WTC11 (cell line): ENCODE measurements around the gene ZBTB7C. TPM values are rescaled to one million over a fixed set of nuclear protein-coding genes. Genes with fewer than 3 reads are reported as not detected.

Experiments
- ATAC-seq: fragments of 200-7000 bp; cut with Tn5 transposase; 2 replicates; pipeline ENCODE4 v1.10.0; 2021; ENCODE audit warnings: mild to moderate bottlenecking, moderate library complexity
- CTCF ChIA-PET: fragments of 300-600 bp; sonication (Branson Sonifier 250); formaldehyde crosslinking; loops from one replicate; lab custom pipeline; 2021; ENCODE audit warnings: antibody characterized with exemption; lab: Charles Lee
- POLR2A ChIA-PET: fragments of 350-600 bp; sonication (Branson Sonifier 250); formaldehyde crosslinking; loops from one replicate; lab custom pipeline; 2021; ENCODE audit warnings: antibody characterized with exemption; lab: Charles Lee
- DNase-seq: peaks from one replicate; pipeline ENCODE4 v3.0.0; 2021; ENCODE audit warnings: low spot score
- H3K27ac Mint-ChIP-seq: 2 replicates; pipeline ENCODE4 v1.8.0; 2021; ENCODE audit warnings: mixed read lengths
- H3K27me3 Mint-ChIP-seq: 2 replicates; pipeline ENCODE4 v1.8.0; 2021; ENCODE audit warnings: low read depth, mild to moderate bottlenecking, moderate library complexity, mixed read lengths
- H3K36me3 Mint-ChIP-seq: 2 replicates; pipeline ENCODE4 v1.8.0; 2021; ENCODE audit warnings: mixed read lengths
- H3K4me1 Mint-ChIP-seq: 2 replicates; pipeline ENCODE4 v1.8.0; 2022; ENCODE audit warnings: mixed read lengths
- H3K4me3 Mint-ChIP-seq: 2 replicates; pipeline ENCODE4 v1.8.0; 2021; ENCODE audit warnings: mild to moderate bottlenecking, moderate library complexity, mixed read lengths
- H3K9me3 Mint-ChIP-seq: 2 replicates; pipeline ENCODE4 v1.8.0; 2021; ENCODE audit warnings: mixed read lengths
- AR ChIP-seq: fragments of 250-450 bp; sonication (Bioruptor Pico); IDR thresholded peaks from 2 replicates; pipeline ENCODE4 v1.9.0; 2021; ENCODE audit warnings: mild to moderate bottlenecking
- CBFB ChIP-seq: sonication (generic); formaldehyde crosslinking; IDR thresholded peaks from 2 replicates; pipeline ENCODE4 v1.8.1; 2022; ENCODE audit warnings: mild to moderate bottlenecking, low read depth, missing genetic modification reagents
- E2F5 ChIP-seq: sonication (generic); formaldehyde crosslinking; IDR thresholded peaks from 2 replicates; pipeline ENCODE4 v1.8.1; 2022; ENCODE audit warnings: mild to moderate bottlenecking, moderate library complexity, missing genetic modification reagents
- EMX1 ChIP-seq: fragments of 250-450 bp; sonication (Bioruptor Pico); IDR thresholded peaks from 2 replicates; pipeline ENCODE4 v1.8.0; 2021; ENCODE audit warnings: mild to moderate bottlenecking
- ERG ChIP-seq: fragments of 250-450 bp; sonication (Bioruptor Pico); IDR thresholded peaks from 2 replicates; pipeline ENCODE4 v1.8.0; 2021; ENCODE audit warnings: mild to moderate bottlenecking
- FOXJ3 ChIP-seq: sonication (generic); formaldehyde crosslinking; IDR thresholded peaks from 2 replicates; pipeline ENCODE4 v1.9.0; 2021; ENCODE audit warnings: missing genetic modification reagents, mild to moderate bottlenecking, borderline replicate concordance
- FOXP1 ChIP-seq: sonication (generic); formaldehyde crosslinking; IDR thresholded peaks from 2 replicates; pipeline ENCODE4 v1.8.0; 2022; ENCODE audit warnings: missing genetic modification reagents, mild to moderate bottlenecking, moderate library complexity, borderline replicate concordance
- GRHL2 ChIP-seq: fragments of 250-450 bp; sonication (Bioruptor Pico); IDR thresholded peaks from 2 replicates; pipeline ENCODE4 v1.8.0; 2022; ENCODE audit warnings: mild to moderate bottlenecking, moderate library complexity; ENCODE audit not compliant: insufficient replicate concordance, severe bottlenecking
- GTF2I ChIP-seq: fragments of 250-450 bp; sonication (Bioruptor Pico); conservative IDR thresholded peaks from 2 replicates; pipeline ENCODE4 v1.4.0; 2021; ENCODE audit warnings: mild to moderate bottlenecking
- HMGA2 ChIP-seq: fragments of 250-450 bp; sonication (Bioruptor Pico); IDR thresholded peaks from 2 replicates; pipeline ENCODE4 v1.4.0; 2021; ENCODE audit warnings: mild to moderate bottlenecking, moderate library complexity
- KAT7 ChIP-seq: sonication (generic); formaldehyde crosslinking; IDR thresholded peaks from 2 replicates; pipeline ENCODE4 v1.8.1; 2023; ENCODE audit warnings: missing genetic modification reagents, mild to moderate bottlenecking, borderline replicate concordance
- SP1 ChIP-seq: sonication (generic); formaldehyde crosslinking; conservative IDR thresholded peaks from 2 replicates; pipeline ENCODE4 v1.8.1; 2022; ENCODE audit warnings: missing genetic modification reagents
- TEAD1 ChIP-seq: sonication (generic); formaldehyde crosslinking; IDR thresholded peaks from 2 replicates; pipeline ENCODE4 v1.8.0; 2022; ENCODE audit warnings: mild to moderate bottlenecking, missing genetic modification reagents
- TP53 ChIP-seq: sonication (generic); formaldehyde crosslinking; IDR thresholded peaks from 2 replicates; pipeline ENCODE4 v1.8.1; 2023; ENCODE audit warnings: mild to moderate bottlenecking, missing genetic modification reagents
- USF2 ChIP-seq: sonication (generic); formaldehyde crosslinking; IDR thresholded peaks from 2 replicates; pipeline ENCODE4 v1.8.1; 2023; ENCODE audit warnings: mild to moderate bottlenecking, missing genetic modification reagents, moderate library complexity
- ZNF121 ChIP-seq: sonication (generic); formaldehyde crosslinking; IDR thresholded peaks from 2 replicates; pipeline ENCODE4 v1.8.0; 2023; ENCODE audit warnings: missing genetic modification reagents
- ZNF317 ChIP-seq: sonication (generic); formaldehyde crosslinking; IDR thresholded peaks from 2 replicates; pipeline ENCODE4 v1.8.1; 2023; ENCODE audit warnings: low read depth, mild to moderate bottlenecking, moderate library complexity, missing genetic modification reagents, borderline replicate concordance
- ZNF396 ChIP-seq: fragments of 250-450 bp; sonication (Bioruptor Pico); IDR thresholded peaks from 2 replicates; pipeline ENCODE4 v1.8.0; 2021; ENCODE audit warnings: mild to moderate bottlenecking, moderate library complexity, borderline replicate concordance
- ZNF671 ChIP-seq: fragments of 250-450 bp; sonication (Bioruptor Pico); IDR thresholded peaks from 2 replicates; pipeline ENCODE4 v1.8.0; 2021; ENCODE audit warnings: mild to moderate bottlenecking
- total RNA-seq: library from RNA; stranded (reverse); gene quantifications from 3 replicates; pipeline ENCODE4 v1.2.3, GENCODE V29; 2021
- TF ChIP-seq, protein P1 (sequence below): fragments of 250-450 bp; sonication (Bioruptor Pico); IDR thresholded peaks from 2 replicates; pipeline ENCODE4 v1.9.0; 2021; ENCODE audit warnings: moderate library complexity, mild to moderate bottlenecking, inconsistent platforms, borderline replicate concordance
- TF ChIP-seq, protein P2 (sequence below): sonication (generic); formaldehyde crosslinking; IDR thresholded peaks from 2 replicates; pipeline ENCODE4 v1.8.0; 2022; ENCODE audit warnings: mild to moderate bottlenecking, missing genetic modification reagents
- TF ChIP-seq, protein P3 (sequence below): sonication (generic); formaldehyde crosslinking; IDR thresholded peaks from 2 replicates; pipeline ENCODE4 v1.8.0; 2022; ENCODE audit warnings: mild to moderate bottlenecking, missing genetic modification reagents

The ZBTB7C gene
- total RNA-seq, 1 experiment from 2014 or later, result 0.48 TPM

- TF ChIP-seq, protein P1, sequence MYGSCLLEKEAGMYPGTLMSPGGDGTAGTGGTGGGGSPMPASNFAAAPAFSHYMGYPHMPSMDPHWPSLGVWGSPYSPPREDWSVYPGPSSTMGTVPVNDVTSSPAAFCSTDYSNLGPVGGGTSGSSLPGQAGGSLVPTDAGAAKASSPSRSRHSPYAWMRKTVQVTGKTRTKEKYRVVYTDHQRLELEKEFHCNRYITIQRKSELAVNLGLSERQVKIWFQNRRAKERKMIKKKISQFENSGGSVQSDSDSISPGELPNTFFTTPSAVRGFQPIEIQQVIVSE, result no peak
- TF ChIP-seq E2F5 (CRISPR knock-in tag) (no peak), FOXJ3 (no peak)
- TF ChIP-seq, all 79 proteins: peak for 0
Measured at GRCh38 chr18:48323151-48323550, 86.0 kb downstream of the ZBTB7C start (continued).

DNA sequence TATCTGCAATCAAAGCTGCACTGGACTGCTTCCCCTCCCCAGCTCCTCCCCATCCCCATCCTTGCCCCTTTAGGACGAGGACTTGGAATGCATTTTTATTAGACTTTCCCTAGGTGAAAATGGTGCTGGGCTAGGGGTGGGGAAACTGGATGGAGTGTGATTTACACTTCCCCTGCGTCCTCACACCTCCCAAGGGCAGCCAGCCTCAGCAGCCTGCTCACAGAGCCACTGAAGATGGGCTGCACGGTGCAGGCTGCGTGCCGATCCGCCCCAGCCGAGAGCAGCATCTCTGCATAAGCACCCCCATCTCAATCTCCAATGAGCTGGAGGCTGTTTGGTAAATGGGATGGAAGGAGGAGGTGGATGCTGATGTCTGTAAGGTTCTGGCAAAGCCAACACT, 87.6 kb downstream of the ZBTB7C start:
- H3K27me3 Mint-ChIP-seq, result peaks cover 2% of the 10 kb centered on the region; the same call in 1 of the 2 replicates
- POLR2A ChIA-PET, result no interaction called here
- no peak overlapping the region for H3K27ac Mint-ChIP-seq

More for the DNA sequence above, 87.6 kb downstream of the ZBTB7C start:
- TF ChIP-seq TEAD1 (CRISPR knock-in tag) (no peak), TP53 (CRISPR knock-in tag) (no peak), FOXP1 (CRISPR knock-in tag) (no peak), GRHL2 (CRISPR knock-in tag) (no peak), AR (CRISPR knock-in tag) (no peak), ERG (CRISPR knock-in tag) (no peak), GTF2I (CRISPR knock-in tag) (no peak), USF2 (CRISPR knock-in tag) (no peak), ZNF317 (CRISPR knock-in tag) (no peak), SP1 (no peak), CBFB (CRISPR knock-in tag) (no peak), HMGA2 (CRISPR knock-in tag) (no peak), KAT7 (CRISPR knock-in tag) (no peak), ZNF396 (CRISPR knock-in tag) (no peak), ZNF671 (CRISPR knock-in tag) (no peak), ZNF121 (CRISPR knock-in tag) (no peak), EMX1 (CRISPR knock-in tag) (no peak)
- TF ChIP-seq, protein P2, sequence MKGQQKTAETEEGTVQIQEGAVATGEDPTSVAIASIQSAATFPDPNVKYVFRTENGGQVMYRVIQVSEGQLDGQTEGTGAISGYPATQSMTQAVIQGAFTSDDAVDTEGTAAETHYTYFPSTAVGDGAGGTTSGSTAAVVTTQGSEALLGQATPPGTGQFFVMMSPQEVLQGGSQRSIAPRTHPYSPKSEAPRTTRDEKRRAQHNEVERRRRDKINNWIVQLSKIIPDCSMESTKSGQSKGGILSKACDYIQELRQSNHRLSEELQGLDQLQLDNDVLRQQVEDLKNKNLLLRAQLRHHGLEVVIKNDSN (CRISPR knock-in tag), result no peak
- TF ChIP-seq, protein P3, sequence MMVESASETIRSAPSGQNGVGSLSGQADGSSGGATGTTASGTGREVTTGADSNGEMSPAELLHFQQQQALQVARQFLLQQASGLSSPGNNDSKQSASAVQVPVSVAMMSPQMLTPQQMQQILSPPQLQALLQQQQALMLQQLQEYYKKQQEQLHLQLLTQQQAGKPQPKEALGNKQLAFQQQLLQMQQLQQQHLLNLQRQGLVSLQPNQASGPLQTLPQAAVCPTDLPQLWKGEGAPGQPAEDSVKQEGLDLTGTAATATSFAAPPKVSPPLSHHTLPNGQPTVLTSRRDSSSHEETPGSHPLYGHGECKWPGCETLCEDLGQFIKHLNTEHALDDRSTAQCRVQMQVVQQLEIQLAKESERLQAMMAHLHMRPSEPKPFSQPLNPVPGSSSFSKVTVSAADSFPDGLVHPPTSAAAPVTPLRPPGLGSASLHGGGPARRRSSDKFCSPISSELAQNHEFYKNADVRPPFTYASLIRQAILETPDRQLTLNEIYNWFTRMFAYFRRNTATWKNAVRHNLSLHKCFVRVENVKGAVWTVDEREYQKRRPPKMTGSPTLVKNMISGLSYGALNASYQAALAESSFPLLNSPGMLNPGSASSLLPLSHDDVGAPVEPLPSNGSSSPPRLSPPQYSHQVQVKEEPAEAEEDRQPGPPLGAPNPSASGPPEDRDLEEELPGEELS, result no peak
- no peaks in the 10 kb centered on the region for H3K36me3 Mint-ChIP-seq
- CTCF ChIA-PET, result interaction anchor here (1.1 to 3.4 kb wide), 3 partner anchors 26 to 124 kb away, joined by 3 to 14 read pairs (median 3); no protein-coding TSS in a partner anchor
- DNase-seq (no peak), ATAC-seq (no peak)
- H3K9me3 Mint-ChIP-seq, result 0 out of 2 replicates have a peak, but pooled peaks cover 5% of the 10 kb centered on the region
- peaks cover 11% of the 10 kb centered on the region for H3K4me1 Mint-ChIP-seq
- H3K4me3 Mint-ChIP-seq, result no peak overlapping the region
